Measurements from ENCODE around the gene HIC2. TPM values are rescaled to one million over a fixed set of nuclear protein-coding genes. Genes with fewer than 3 reads are reported as not detected.

Gene HIC2
- total RNA-seq, 1 donor: 1.4 TPM

DNA sequence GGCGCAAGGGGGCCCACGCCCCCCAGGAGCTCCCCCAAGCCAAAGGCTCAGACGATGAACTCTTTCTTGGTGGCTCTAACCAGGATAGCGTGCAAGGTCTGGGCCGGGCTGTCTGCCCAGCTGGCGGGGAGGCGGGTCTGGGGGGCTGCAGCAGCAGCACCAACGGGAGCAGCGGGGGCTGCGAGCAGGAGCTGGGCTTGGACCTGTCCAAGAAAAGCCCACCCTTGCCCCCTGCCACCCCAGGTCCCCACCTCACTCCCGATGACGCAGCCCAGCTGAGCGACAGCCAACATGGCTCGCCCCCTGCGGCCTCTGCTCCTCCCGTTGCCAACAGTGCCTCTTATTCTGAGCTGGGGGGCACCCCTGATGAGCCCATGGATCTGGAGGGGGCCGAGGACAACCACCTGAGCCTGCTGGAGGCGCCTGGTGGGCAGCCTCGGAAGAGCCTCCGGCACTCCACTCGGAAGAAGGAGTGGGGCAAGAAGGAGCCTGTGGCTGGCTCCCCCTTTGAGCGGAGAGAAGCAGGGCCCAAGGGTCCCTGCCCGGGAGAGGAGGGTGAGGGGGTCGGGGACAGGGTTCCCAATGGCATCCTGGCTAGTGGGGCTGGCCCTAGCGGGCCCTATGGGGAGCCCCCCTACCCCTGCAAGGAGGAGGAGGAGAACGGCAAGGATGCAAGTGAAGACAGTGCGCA is 28.4 kb downstream of the HIC2 start:
- H4K20me1 ChIP-seq (ENCODE audit: insufficient read depth, low read length): peaks cover 18% of the 10 kb centered on the region
- H3K4me3 ChIP-seq (ENCODE audit: insufficient read depth, low read length): no peak overlapping the region
- H3K4me1 ChIP-seq (ENCODE audit: insufficient read depth, low read length): no peaks in the 10 kb centered on the region
- no peak for TF ChIP-seq CTCF (IDR thresholded peaks at IDR 0.05; ENCODE audit: extremely low read depth, low read depth, low read length)
- no peaks in the 10 kb centered on the region for H3K36me3 ChIP-seq (ENCODE audit: insufficient read depth, low read length)
- no peaks in the 10 kb centered on the region for H3K9me3 ChIP-seq (ENCODE audit: low read depth, low read length)
- H3K4me2 ChIP-seq (ENCODE audit: insufficient read depth, low read length): no peak overlapping the region
- no peaks in the 10 kb centered on the region for H3K79me2 ChIP-seq (ENCODE audit: insufficient read depth, low read length)
- DNase-seq (ENCODE audit: insufficient read length, low spot score, missing footprints): no peak
- no peaks in the 10 kb centered on the region for H3K27me3 ChIP-seq (ENCODE audit: insufficient read depth, low read length)
- H2AFZ ChIP-seq (ENCODE audit: low read length): no peak overlapping the region
- no peak overlapping the region for H3K27ac ChIP-seq (ENCODE audit: low read depth, low read length)

GRCh38 chr22:21446128-21446826 is 29.1 kb downstream of the HIC2 start:
- Histone ChIP-seq H3K27me3 (ENCODE audit: insufficient read depth, low read length) (no peaks in the 10 kb centered on the region), H3K4me1 (ENCODE audit: insufficient read depth, low read length) (no peaks in the 10 kb centered on the region), H4K20me1 (ENCODE audit: insufficient read depth, low read length) (peaks cover 18% of the 10 kb centered on the region), H3K4me3 (ENCODE audit: insufficient read depth, low read length) (no peak overlapping the region), H2AFZ (ENCODE audit: low read length) (no peak overlapping the region), H3K79me2 (ENCODE audit: insufficient read depth, low read length) (no peaks in the 10 kb centered on the region), H3K4me2 (ENCODE audit: insufficient read depth, low read length) (no peak overlapping the region), H3K9me3 (ENCODE audit: low read depth, low read length) (no peaks in the 10 kb centered on the region), H3K27ac (ENCODE audit: low read depth, low read length) (no peak overlapping the region), H3K36me3 (ENCODE audit: insufficient read depth, low read length) (no peaks in the 10 kb centered on the region)
- DNase-seq (ENCODE audit: insufficient read length, low spot score, missing footprints): no peak
- TF ChIP-seq CTCF (IDR thresholded peaks at IDR 0.05; ENCODE audit: extremely low read depth, low read depth, low read length): no peak

- no peak for TF ChIP-seq CTCF (IDR thresholded peaks at IDR 0.05; ENCODE audit: extremely low read depth, low read depth, low read length)
- H3K27ac ChIP-seq (ENCODE audit: low read depth, low read length): no peak overlapping the region
- no peak overlapping the region for H3K4me2 ChIP-seq (ENCODE audit: insufficient read depth, low read length)
- peaks cover 18% of the 10 kb centered on the region for H4K20me1 ChIP-seq (ENCODE audit: insufficient read depth, low read length)
- no peaks in the 10 kb centered on the region for H3K27me3 ChIP-seq (ENCODE audit: insufficient read depth, low read length)
- no peak for DNase-seq (ENCODE audit: insufficient read length, low spot score, missing footprints)
- no peaks in the 10 kb centered on the region for H3K9me3 ChIP-seq (ENCODE audit: low read depth, low read length)
- no peak overlapping the region for H3K4me3 ChIP-seq (ENCODE audit: insufficient read depth, low read length)
- no peaks in the 10 kb centered on the region for H3K36me3 ChIP-seq (ENCODE audit: insufficient read depth, low read length)
- no peaks in the 10 kb centered on the region for H3K4me1 ChIP-seq (ENCODE audit: insufficient read depth, low read length)
- no peak overlapping the region for H2AFZ ChIP-seq (ENCODE audit: low read length)
- H3K79me2 ChIP-seq (ENCODE audit: insufficient read depth, low read length): no peaks in the 10 kb centered on the region
Observed at GRCh38 chr22:21446827-21447690, 29.9 kb downstream of the HIC2 start.

Measured in osteoblast (primary cell).